MM.1S (cell line): ENCODE results near the gene MCCD1.

Experiments used
- DNase-seq: peaks from one replicate; pipeline ENCODE4 v3.0.0-alpha.2; 2015
- H2AFZ ChIP-seq: fragments of 300-600 bp; sonication (generic); 2 replicates; pipeline ENCODE4 v1.6.0; 2016; ENCODE audit warnings: antibody characterized with exemption, low read length
- H3F3A ChIP-seq: fragments of 300-600 bp; sonication (generic); 2 replicates; pipeline ENCODE4 v1.6.1; 2016; ENCODE audit warnings: mild to moderate bottlenecking, antibody characterized with exemption, low read length, moderate library complexity, mixed read lengths; ENCODE audit not compliant: insufficient read depth
- H3K27ac ChIP-seq: fragments of 300-600 bp; sonication (generic); 2 replicates; pipeline ENCODE4 v1.5.1; 2016; ENCODE audit warnings: mild to moderate bottlenecking, low read length
- H3K27me3 ChIP-seq: fragments of 300-600 bp; sonication (generic); replicated peaks from 2 replicates; pipeline ENCODE4 v1.6.0; 2016; ENCODE audit warnings: low read length; ENCODE audit not compliant: insufficient read depth
- H3K36me3 ChIP-seq: fragments of 300-600 bp; sonication (generic); replicated peaks from 2 replicates; pipeline ENCODE4 v1.6.1; 2016; ENCODE audit warnings: mild to moderate bottlenecking, low read length, mixed read lengths; ENCODE audit not compliant: insufficient read depth
- H3K4me1 ChIP-seq: fragments of 300-600 bp; sonication (generic); 2 replicates; pipeline ENCODE4 v1.6.1; 2016; ENCODE audit warnings: low read length, mixed read lengths
- H3K4me2 ChIP-seq: fragments of 300-600 bp; sonication (generic); 2 replicates; pipeline ENCODE4 v1.6.0; 2016; ENCODE audit warnings: low read depth, low read length
- H3K4me3 ChIP-seq: fragments of 300-600 bp; sonication (generic); 2 replicates; pipeline ENCODE4 v1.5.1; 2016; ENCODE audit warnings: low read length, mixed read lengths
- H3K79me2 ChIP-seq: fragments of 300-600 bp; sonication (generic); 2 replicates; pipeline ENCODE4 v1.6.1; 2016; ENCODE audit warnings: mixed run types, low read length, mixed read lengths
- H3K9ac ChIP-seq: fragments of 300-600 bp; sonication (generic); 2 replicates; pipeline ENCODE4 v1.6.1; 2016; ENCODE audit warnings: low read length, mixed read lengths
- H3K9me2 ChIP-seq: fragments of 300-600 bp; sonication (generic); replicated peaks from 2 replicates; pipeline ENCODE4 v1.6.1; 2016; ENCODE audit warnings: mild to moderate bottlenecking, low read length, mixed read lengths; ENCODE audit not compliant: insufficient read depth
- H3K9me3 ChIP-seq: fragments of 300-600 bp; sonication (generic); replicated peaks from 2 replicates; pipeline ENCODE4 v1.6.1; 2016; ENCODE audit warnings: mild to moderate bottlenecking, low read length, mixed read lengths; ENCODE audit not compliant: insufficient read depth
- H4K20me1 ChIP-seq: fragments of 300-600 bp; sonication (generic); 2 replicates; pipeline ENCODE4 v1.6.1; 2016; ENCODE audit warnings: mild to moderate bottlenecking, low read length, moderate library complexity, mixed read lengths; ENCODE audit not compliant: insufficient read depth
- EZH2 ChIP-seq: fragments of 300-600 bp; sonication (generic); optimal IDR thresholded peaks from 2 replicates; pipeline ENCODE3; 2017; ENCODE audit warnings: low read depth, mild to moderate bottlenecking, antibody characterized with exemption, low read length, mixed read lengths
- EZH2phosphoT487 ChIP-seq: fragments of 300-600 bp; sonication (generic); IDR thresholded peaks from 2 replicates; pipeline ENCODE4 v1.6.1; 2018; ENCODE audit warnings: antibody characterized with exemption, low read length
- TF ChIP-seq, protein P1 (sequence below): fragments of 300-600 bp; sonication (generic); IDR thresholded peaks from 2 replicates; pipeline ENCODE4 v1.5.1; 2016; ENCODE audit warnings: antibody characterized with exemption, low read length, mixed read lengths

The MCCD1 gene

DNA sequence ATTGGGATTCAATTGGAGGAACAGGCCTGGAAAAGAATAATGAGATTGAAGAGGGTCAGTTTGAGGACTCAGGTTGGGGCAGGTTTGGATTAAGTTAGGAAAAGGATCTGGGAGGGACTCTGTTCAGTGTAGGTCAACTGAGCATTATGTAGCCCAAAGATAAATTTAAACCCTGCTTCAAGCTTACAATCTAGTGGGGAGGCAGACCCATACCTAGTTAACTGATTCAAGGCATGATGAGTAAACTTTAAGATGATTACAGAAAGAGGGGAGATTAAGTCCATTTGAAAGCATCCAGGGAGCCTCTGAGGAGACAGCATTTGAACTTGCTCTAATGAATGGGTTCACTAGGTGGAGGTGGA, 31.9 kb downstream of the MCCD1 start:
- no peaks in the 10 kb centered on the region for H3K79me2 ChIP-seq
- peaks cover 10% of the 10 kb centered on the region; the same call in 1 of the 2 replicates for H4K20me1 ChIP-seq
- peak overlapping the region; percentile 67 for H3K4me2 ChIP-seq
- 0 out of 2 replicates have a peak overlapping the region, but pooled peaks have one; percentile 6 for H3K4me3 ChIP-seq
- DNase-seq: no peak
- H3K9me2 ChIP-seq: no peaks in the 10 kb centered on the region
- TF ChIP-seq EZH2 (no peak), EZH2phosphoT487 (no peak)
- TF ChIP-seq, protein P1, sequence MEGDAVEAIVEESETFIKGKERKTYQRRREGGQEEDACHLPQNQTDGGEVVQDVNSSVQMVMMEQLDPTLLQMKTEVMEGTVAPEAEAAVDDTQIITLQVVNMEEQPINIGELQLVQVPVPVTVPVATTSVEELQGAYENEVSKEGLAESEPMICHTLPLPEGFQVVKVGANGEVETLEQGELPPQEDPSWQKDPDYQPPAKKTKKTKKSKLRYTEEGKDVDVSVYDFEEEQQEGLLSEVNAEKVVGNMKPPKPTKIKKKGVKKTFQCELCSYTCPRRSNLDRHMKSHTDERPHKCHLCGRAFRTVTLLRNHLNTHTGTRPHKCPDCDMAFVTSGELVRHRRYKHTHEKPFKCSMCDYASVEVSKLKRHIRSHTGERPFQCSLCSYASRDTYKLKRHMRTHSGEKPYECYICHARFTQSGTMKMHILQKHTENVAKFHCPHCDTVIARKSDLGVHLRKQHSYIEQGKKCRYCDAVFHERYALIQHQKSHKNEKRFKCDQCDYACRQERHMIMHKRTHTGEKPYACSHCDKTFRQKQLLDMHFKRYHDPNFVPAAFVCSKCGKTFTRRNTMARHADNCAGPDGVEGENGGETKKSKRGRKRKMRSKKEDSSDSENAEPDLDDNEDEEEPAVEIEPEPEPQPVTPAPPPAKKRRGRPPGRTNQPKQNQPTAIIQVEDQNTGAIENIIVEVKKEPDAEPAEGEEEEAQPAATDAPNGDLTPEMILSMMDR: no peak
- no peaks in the 10 kb centered on the region for H3K9me3 ChIP-seq
- H3K9ac ChIP-seq: no peak overlapping the region
- peaks cover 15% of the 10 kb centered on the region for H3F3A ChIP-seq
- H3K36me3 ChIP-seq: no peaks in the 10 kb centered on the region
- H3K27me3 ChIP-seq: peaks cover 13% of the 10 kb centered on the region; the same call in 1 of the 2 replicates
- H3K27ac ChIP-seq: no peak overlapping the region
- H3K4me1 ChIP-seq: peaks cover 32% of the 10 kb centered on the region
- no peak overlapping the region for H2AFZ ChIP-seq

DNA sequence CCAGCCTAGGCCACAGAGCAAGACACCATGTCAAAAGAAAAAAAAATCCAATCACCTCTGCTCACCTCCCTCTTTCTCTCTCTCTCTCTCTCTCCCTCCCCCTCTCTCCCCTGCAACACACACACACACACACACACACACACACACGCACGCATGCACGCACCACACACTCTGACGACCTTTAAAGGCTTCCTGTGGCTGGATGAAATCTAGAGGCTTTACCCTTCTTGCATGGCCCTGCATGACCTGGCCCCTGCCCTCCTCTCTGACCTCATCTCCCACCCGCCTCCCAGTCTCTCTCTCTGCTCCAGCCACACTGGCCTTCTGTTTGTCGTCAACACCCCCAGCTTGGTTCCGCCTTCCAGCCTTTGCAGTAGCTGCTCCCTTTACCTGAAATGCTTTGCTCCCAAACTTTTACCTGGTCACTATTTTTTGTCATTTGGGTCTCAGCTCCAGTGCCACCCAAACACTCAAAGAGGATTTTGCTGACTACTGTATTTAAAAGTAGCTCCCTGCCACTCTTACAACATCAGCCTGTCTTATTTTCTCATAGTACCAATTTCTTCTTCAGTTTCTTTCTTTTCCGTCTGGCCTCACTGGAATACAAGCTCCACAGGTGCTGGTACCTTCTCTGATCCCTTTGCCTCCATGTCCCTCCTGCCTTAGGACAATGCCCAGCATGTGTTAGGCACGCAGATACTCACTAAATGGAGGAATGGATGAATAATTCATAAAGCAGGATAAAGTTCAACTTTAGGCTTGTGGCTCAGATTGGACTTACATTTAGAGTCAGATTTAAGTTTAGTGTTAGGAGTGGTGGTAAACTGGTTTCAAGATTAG, 39.0 kb downstream of the MCCD1 start:
- Histone ChIP-seq H3K36me3 (no peaks in the 10 kb centered on the region), H3K9ac (no peak overlapping the region), H2AFZ (no peak overlapping the region), H3K79me2 (no peaks in the 10 kb centered on the region), H3K4me3 (no peak overlapping the region), H3K27ac (peak overlapping the region; percentile 9; the same call in 1 of the 2 replicates), H3K4me2 (peak overlapping the region; percentile 28; the same call in 1 of the 2 replicates), H3K9me3 (no peaks in the 10 kb centered on the region), H4K20me1 (no peaks in the 10 kb centered on the region), H3K4me1 (peaks cover 46% of the 10 kb centered on the region), H3K9me2 (no peaks in the 10 kb centered on the region), H3F3A (peaks cover 17% of the 10 kb centered on the region), H3K27me3 (peaks cover 6% of the 10 kb centered on the region; the same call in 1 of the 2 replicates)
- no peak for DNase-seq
- TF ChIP-seq, protein P1: no peak
- no peak for TF ChIP-seq EZH2phosphoT487
- no peak for TF ChIP-seq EZH2

DNA sequence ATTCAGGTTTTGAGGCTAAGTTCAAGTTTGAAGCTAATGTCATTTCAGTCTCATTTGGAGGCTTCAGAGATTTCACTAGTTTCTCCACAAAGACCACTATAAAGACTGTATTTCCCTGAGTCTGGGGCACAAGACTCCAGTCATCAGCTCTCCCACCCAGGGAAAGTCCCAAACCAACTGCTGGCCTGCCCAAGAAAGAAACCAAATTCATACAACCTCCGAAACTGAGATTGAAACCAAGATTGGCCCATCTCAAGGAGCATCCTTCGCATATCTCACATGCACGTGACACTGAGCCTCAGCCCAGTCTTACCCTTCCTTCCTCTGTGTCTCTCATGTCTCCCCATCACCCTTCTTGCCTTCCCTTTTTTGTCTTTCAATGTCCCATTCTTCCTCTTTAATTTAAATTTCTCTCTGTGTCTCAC, 39.8 kb downstream of the MCCD1 start:
- TF ChIP-seq EZH2 (no peak), EZH2phosphoT487 (no peak)
- TF ChIP-seq, protein P1: no peak
- H3K27me3 ChIP-seq: peaks cover 10% of the 10 kb centered on the region
- no peaks in the 10 kb centered on the region for H3K79me2 ChIP-seq
- peak overlapping the region; percentile 9; the same call in 1 of the 2 replicates for H3K27ac ChIP-seq
- H3K36me3 ChIP-seq: no peaks in the 10 kb centered on the region
- DNase-seq: peak; percentile 91
- no peak overlapping the region for H3K9ac ChIP-seq
- H3K4me2 ChIP-seq: peak overlapping the region; percentile 28; the same call in 1 of the 2 replicates
- H2AFZ ChIP-seq: no peak overlapping the region
- H3K9me3 ChIP-seq: no peaks in the 10 kb centered on the region
- H3K4me1 ChIP-seq: peaks cover 47% of the 10 kb centered on the region
- no peaks in the 10 kb centered on the region for H4K20me1 ChIP-seq
- no peaks in the 10 kb centered on the region for H3K9me2 ChIP-seq
- peaks cover 17% of the 10 kb centered on the region for H3F3A ChIP-seq
- no peak overlapping the region for H3K4me3 ChIP-seq
